ENCODE data around the gene ARAF.

The ARAF gene

DNA sequence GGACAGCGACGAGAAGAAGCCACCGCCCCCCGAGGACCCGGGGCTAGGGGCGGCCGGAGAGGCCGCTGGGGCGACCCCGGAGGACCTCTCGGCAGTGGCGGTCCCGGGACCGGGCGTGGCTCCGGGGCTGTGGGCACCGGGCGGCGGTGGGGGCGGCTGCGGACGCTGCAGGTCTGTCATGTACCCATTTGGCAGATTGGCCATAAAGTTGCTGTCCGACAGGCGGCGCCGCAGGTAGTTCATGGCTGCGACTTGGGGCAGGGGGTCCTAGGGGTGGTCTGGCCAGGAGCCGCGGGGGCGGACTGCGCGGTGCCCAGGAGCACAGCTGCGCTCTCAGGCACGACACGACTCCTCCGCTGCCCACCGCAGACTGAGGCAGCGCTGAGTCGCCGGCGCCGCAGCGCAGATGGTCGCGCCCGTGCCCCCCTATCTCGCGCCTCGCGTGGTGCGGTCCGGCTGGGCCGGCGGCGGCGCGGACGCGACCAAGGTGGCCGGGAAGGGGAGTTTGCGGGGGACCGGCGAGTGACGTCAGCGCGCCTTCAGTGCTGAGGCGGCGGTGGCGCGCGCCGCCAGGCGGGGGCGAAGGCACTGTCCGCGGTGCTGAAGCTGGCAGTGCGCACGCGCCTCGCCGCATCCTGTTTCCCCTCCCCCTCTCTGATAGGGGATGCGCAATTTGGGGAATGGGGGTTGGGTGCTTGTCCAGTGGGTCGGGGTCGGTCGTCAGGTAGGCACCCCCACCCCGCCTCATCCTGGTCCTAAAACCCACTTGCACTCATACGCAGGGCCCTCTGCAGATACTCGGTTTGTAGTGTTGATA is 58.7 kb downstream of the ARAF start, which contains the start of gene SYN1:
SYN1 (minus strand) TSS at position 372 of the 817 bp plus-strand sequence; CDS start at position 243, 129 bp downstream.
- H3K27ac Mint-ChIP-seq, result peak within 1 kb of the TSS in 1 of 2 donors; percentile 81
- peak; percentile 85 for DNase-seq

DNA sequence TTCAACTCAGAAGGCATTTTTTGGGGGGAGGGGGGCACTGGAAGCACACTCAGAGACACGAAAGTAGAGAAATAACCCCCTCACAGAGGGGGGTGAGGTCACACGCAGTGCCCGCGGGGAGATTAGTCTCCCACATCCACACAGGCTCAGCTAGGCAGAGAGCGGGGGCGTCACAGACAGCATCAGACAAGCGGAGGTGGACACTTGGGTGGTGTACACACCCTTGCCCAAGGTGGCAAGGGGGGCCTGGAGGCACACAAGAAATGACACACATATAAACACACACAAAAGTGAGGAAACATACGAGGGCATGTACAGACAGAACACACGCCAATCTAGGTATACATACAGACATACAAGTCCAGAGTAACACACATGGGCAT is 59.3 kb downstream of the ARAF start:
- DNase-seq, result no peak
- H3K27me3 Mint-ChIP-seq, result peaks cover 17% of the 10 kb centered on the region
- H3K4me3 Mint-ChIP-seq, result peak overlapping the region; percentile 32 to 53
- H3K27ac Mint-ChIP-seq, result peak overlapping the region in 1 of 2 donors; percentile 81
- H3K4me1 Mint-ChIP-seq, result peaks cover 19% of the 10 kb centered on the region
- no peaks in the 10 kb centered on the region for H3K9me3 Mint-ChIP-seq
- no peak for ATAC-seq

More for the DNA sequence above, 58.7 kb downstream of the ARAF start, which contains the start of gene SYN1:
- Mint-ChIP-seq H3K9me3 (no peaks in the 10 kb centered on the region), H3K4me1 (peaks cover 19% of the 10 kb centered on the region), H3K4me3 (peak within 1 kb of the TSS; percentile 53 to 66), H3K27me3 (peaks cover 17% of the 10 kb centered on the region)
- ATAC-seq, result peak; percentile 82
